Esophagus squamous epithelium (tissue), 5 donors: ENCODE results near the gene SPSB3. TPM values are rescaled to one million over a fixed set of nuclear protein-coding genes. Genes with fewer than 3 reads are reported as not detected.

Experiments
- DNase-seq: peaks from one replicate; lab custom pipeline; 2025; lab: John Stamatoyannopoulos, UW
- H3K27ac ChIP-seq, 4 donors: fragments of 200-600 bp; sonication (generic); one replicate each; pipeline ENCODE4 v1.5.1; 2016 to 2019; ENCODE audit warnings: mild to moderate bottlenecking in 1 of 4
- H3K27me3 ChIP-seq, 4 donors: fragments of 200-600 bp; sonication (generic); 1 replicate in 3 of 4; 2 replicates in 1 of 4; pipeline versions ENCODE4 v1.5.1 to v1.6.0; 2017 to 2021; ENCODE audit warnings: antibody characterized with exemption in 1 of 4
- H3K36me3 ChIP-seq, 3 donors: fragments of 200-600 bp; sonication (generic); one replicate each; pipeline ENCODE4 v1.5.1; 2016 to 2019
- H3K4me1 ChIP-seq, 3 donors: fragments of 200-600 bp; sonication (generic); one replicate each; pipeline ENCODE4 v1.5.1; 2017 to 2019
- H3K4me3 ChIP-seq, 4 donors: fragments of 200-600 bp; sonication (generic); 1 replicate in 3 of 4; 2 replicates in 1 of 4; pipeline ENCODE4 v1.5.1; 2016 to 2019; ENCODE audit warnings: mild to moderate bottlenecking in 2 of 4, moderate library complexity in 1 of 4
- H3K9me3 ChIP-seq, 3 donors: fragments of 200-600 bp; sonication (generic); one replicate each; pipeline ENCODE4 v1.5.1; 2016 to 2019
- POLR2A ChIP-seq, 4 donors: fragments of 450-650 bp; IDR thresholded peaks; one replicate each; pipeline ENCODE4 v1.6.1; 2017; ENCODE audit warnings: antibody characterized with exemption in 4 of 4, mild to moderate bottlenecking in 4 of 4, moderate library complexity in 3 of 4
- WGBS, 2 donors: methylation state at CpG; one replicate each; pipeline ENCODE4 v1.1.5; 2018; 5-methylcytosine and 5-hydroxymethylcytosine counted together
- intact Hi-C: fragments of 100-400 bp; cut with DNase I; formaldehyde crosslinking; loops from one replicate; pipeline ENCODE4 v1.15.0; 2022
- total RNA-seq, 4 donors: library from RNA; depleted of rRNA; stranded (reverse); fragments of >200 nt; gene quantifications; one replicate each; pipeline ENCODE4 v1.1.0, GENCODE V29; 2016
- TF ChIP-seq, protein P1 (sequence below), 6 experiments: fragments of 450-650 bp in 4 of 6; fragments of 200-600 bp in 2 of 6; sonication (generic) in 2 of 6; IDR thresholded peaks; one replicate each; pipeline ENCODE4 v1.5.1; 2016 to 2019; ENCODE audit warnings: antibody characterized with exemption in 6 of 6, mild to moderate bottlenecking in 4 of 6, moderate library complexity in 4 of 6
- donor health status: DM: yes; HTN: yes; CAD: no.

SPSB3 gene
- total RNA-seq, 4 donors from 2014 or later, result 27.8 to 84.5 (median 45.1) TPM

DNA sequence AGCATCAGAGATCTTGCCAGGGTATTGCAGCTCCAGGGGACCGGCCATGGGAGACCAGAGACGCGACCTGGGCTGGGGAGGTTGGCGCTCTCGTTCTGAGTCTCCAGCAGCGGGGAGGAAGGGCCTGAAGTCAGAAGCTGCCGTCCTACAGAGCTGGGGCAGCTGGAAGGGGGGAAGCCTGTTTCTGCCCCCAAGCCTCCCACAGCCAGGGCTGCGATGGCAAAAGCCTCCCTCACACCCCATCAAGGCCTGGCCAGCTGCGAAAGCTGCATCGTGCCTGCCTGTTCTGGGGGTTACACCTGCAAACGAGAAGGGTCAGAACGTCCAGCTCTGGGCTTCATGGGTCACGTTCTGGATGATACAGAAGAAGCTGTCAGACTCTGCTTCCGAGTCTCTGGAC, 50.3 kb downstream of the SPSB3 start:
- intact Hi-C loops, result no loop called here
- Histone ChIP-seq H3K27ac (no peak overlapping the region), H3K4me1 (no peaks in the 10 kb centered on the region), H3K27me3 (no peaks in the 10 kb centered on the region), H3K36me3 (peaks cover 37 to 82% (median 38%) of the 10 kb centered on the region in 3 donors), H3K9me3 (no peaks in the 10 kb centered on the region), H3K4me3 (no peak overlapping the region)
- no peak for DNase-seq
- WGBS, 2 donors, result 71% methylated on average over 7 of the region's 14 CpGs; no CpG with 5 or more reads in 1 of the 2 donors
- TF ChIP-seq, protein P1, sequence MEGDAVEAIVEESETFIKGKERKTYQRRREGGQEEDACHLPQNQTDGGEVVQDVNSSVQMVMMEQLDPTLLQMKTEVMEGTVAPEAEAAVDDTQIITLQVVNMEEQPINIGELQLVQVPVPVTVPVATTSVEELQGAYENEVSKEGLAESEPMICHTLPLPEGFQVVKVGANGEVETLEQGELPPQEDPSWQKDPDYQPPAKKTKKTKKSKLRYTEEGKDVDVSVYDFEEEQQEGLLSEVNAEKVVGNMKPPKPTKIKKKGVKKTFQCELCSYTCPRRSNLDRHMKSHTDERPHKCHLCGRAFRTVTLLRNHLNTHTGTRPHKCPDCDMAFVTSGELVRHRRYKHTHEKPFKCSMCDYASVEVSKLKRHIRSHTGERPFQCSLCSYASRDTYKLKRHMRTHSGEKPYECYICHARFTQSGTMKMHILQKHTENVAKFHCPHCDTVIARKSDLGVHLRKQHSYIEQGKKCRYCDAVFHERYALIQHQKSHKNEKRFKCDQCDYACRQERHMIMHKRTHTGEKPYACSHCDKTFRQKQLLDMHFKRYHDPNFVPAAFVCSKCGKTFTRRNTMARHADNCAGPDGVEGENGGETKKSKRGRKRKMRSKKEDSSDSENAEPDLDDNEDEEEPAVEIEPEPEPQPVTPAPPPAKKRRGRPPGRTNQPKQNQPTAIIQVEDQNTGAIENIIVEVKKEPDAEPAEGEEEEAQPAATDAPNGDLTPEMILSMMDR (IDR thresholded peaks at IDR 0.05), result no peak
- TF ChIP-seq POLR2A (IDR thresholded peaks at IDR 0.05), result no peak

DNA sequence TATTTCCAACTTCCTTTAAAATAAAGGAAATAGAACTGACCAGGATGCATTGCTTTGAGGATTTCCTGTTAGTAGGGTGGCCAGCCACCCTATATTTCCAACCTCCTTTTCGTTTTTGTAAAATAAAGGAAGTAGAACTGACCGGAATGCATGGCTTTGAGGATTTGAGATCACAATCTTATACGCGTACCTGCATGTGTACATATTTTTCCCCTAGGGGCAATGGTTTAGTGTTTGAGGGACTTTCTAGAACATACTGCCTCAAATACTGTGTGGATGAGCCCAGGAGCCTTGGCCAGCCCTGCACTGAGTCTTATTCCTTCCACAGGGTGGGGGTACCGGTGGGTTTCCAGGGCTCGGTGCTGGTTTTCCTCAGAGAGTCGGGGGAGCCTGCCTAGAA, 50.8 kb downstream of the SPSB3 start:
- no peak for DNase-seq
- Histone ChIP-seq H3K27me3 (no peaks in the 10 kb centered on the region), H3K27ac (no peak overlapping the region), H3K36me3 (peaks cover 38 to 87% (median 42%) of the 10 kb centered on the region in 3 donors), H3K4me1 (no peaks in the 10 kb centered on the region), H3K9me3 (no peaks in the 10 kb centered on the region), H3K4me3 (no peak overlapping the region)
- 68 to 79% methylated on average over 4 of the region's 7 CpGs for WGBS, 2 donors
- intact Hi-C loops, result no loop called here
- no peak for TF ChIP-seq POLR2A (IDR thresholded peaks at IDR 0.05)
- TF ChIP-seq, protein P1 (IDR thresholded peaks at IDR 0.05), result no peak

DNA sequence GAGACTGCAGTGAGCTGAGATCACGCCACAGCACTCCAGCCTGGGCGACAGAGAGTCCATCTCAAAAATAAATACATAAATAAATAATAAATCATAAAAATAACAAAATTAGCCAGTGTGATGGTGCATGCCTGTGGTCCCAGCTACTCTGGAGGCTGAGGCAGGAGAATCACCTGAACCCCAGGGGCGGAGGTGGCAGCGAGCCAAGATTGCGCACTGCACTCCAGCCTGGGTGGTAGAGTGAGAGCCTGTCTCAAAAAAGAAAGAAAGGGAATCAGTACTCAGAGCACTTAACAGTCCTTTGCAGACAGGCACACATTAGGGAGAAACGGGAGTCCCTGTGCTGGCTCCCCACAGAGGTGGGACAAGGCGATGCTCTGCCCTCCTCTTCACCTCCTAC, 51.3 kb downstream of the SPSB3 start:
- H3K4me1 ChIP-seq, result no peaks in the 10 kb centered on the region
- H3K27me3 ChIP-seq, result no peaks in the 10 kb centered on the region
- no peak overlapping the region for H3K27ac ChIP-seq
- H3K36me3 ChIP-seq, result peaks cover 38 to 92% (median 47%) of the 10 kb centered on the region in 3 donors
- no peak for TF ChIP-seq POLR2A (IDR thresholded peaks at IDR 0.05)
- TF ChIP-seq, protein P1 (IDR thresholded peaks at IDR 0.05), result no peak
- no peak for DNase-seq
- WGBS, 2 donors, result 88% methylated on average over 5 to 6 of the region's 7 CpGs
- H3K9me3 ChIP-seq, result no peaks in the 10 kb centered on the region
- H3K4me3 ChIP-seq, result no peak overlapping the region
- intact Hi-C loops, result no loop called here

DNA sequence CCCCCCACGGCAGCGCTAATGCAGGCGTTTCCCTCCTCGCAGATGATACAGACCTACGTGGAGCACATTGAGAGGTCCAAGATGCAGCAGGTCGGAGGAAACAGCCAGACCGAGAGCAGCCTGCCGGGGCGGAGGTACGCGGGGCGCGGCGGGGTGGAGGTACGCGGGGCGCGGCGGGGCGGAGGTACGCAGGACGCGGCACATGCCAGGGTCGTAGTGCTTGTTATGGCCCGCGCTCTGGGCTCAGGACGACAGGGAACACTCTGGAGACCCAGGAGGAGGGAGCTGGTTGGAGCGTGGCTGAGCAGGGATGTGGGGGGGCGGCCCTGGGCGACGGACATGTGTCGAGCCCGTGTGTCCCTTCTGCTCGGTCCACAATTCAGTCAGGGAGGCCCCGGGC, 52.9 kb downstream of the SPSB3 start:
- Histone ChIP-seq H3K4me3 (no peak overlapping the region), H3K27me3 (no peaks in the 10 kb centered on the region), H3K36me3 (peaks cover 36 to 100% (median 50%) of the 10 kb centered on the region in 3 donors), H3K27ac (no peak overlapping the region), H3K9me3 (no peaks in the 10 kb centered on the region), H3K4me1 (no peaks in the 10 kb centered on the region)
- WGBS, 2 donors, result 80 to 94% methylated on average over 3 to 34 of the region's 35 CpGs
- intact Hi-C loops, result no loop called here
- DNase-seq, result no peak
- TF ChIP-seq, protein P1 (IDR thresholded peaks at IDR 0.05), result no peak
- TF ChIP-seq POLR2A (IDR thresholded peaks at IDR 0.05), result no peak

DNA sequence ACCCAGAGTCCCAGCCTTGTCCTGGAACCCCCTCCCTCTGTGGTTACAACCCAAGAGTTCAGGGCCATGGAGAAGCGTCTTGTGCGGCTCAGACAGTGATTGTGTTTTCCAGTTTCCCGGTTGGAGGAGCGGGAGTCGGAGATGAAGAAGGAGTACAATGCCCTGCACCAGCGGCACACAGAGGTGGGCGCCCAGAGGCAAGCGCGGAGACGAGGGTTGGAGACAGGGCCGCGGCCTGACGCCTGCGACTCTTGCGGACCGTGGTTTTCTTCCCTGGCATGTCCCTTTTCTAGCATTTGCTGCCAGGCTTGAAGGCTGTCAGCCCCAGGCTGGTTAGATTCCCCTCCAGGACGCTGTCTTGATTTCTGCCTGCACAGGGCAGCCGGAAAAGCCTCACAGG, 53.3 kb downstream of the SPSB3 start:
- intact Hi-C loops, result no loop called here
- no peaks in the 10 kb centered on the region for H3K9me3 ChIP-seq
- H3K36me3 ChIP-seq, result peaks cover 32 to 100% (median 46%) of the 10 kb centered on the region in 3 donors
- TF ChIP-seq, protein P1 (IDR thresholded peaks at IDR 0.05), result no peak
- no peak for TF ChIP-seq POLR2A (IDR thresholded peaks at IDR 0.05)
- WGBS, 2 donors, result 95% methylated on average over 13 of the region's 18 CpGs; no CpG with 5 or more reads in 1 of the 2 donors
- no peak for DNase-seq
- H3K27me3 ChIP-seq, result no peaks in the 10 kb centered on the region
- H3K4me1 ChIP-seq, result peaks cover 0 to 2% (median 0%) of the 10 kb centered on the region in 3 donors
- no peak overlapping the region for H3K4me3 ChIP-seq
- H3K27ac ChIP-seq, result no peak overlapping the region
